HPDE6-E6E7 (cell line): Measurements from ENCODE around the gene IL18BP.

Source experiments
- DNase-seq: peaks from one replicate; pipeline ENCODE4 v3.0.0; 2011; ENCODE audit warnings: missing footprints; ENCODE audit errors: extremely low spot score

IL18BP gene

DNA sequence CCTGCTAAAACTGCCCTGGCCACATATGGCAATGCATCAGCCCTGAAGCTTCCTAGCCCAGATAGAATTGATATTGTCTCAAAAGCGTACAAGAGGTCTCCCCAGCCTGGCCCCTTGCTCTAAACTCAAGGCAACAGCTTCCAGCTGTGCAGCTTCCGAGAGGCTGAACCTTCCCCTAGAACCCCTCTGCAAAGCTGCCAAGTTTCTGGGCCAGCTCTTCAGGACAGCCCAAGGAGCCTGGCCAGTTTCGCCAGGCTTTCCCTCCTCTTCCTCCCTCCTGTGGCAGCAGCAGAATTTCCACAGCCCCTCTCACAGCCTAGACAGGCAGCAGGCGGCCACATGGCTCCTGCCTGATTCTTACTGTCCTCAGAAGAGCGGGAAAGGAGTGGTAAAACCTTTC lies 47.1 kb downstream of the IL18BP start:
- DNase-seq, result no peak

DNA sequence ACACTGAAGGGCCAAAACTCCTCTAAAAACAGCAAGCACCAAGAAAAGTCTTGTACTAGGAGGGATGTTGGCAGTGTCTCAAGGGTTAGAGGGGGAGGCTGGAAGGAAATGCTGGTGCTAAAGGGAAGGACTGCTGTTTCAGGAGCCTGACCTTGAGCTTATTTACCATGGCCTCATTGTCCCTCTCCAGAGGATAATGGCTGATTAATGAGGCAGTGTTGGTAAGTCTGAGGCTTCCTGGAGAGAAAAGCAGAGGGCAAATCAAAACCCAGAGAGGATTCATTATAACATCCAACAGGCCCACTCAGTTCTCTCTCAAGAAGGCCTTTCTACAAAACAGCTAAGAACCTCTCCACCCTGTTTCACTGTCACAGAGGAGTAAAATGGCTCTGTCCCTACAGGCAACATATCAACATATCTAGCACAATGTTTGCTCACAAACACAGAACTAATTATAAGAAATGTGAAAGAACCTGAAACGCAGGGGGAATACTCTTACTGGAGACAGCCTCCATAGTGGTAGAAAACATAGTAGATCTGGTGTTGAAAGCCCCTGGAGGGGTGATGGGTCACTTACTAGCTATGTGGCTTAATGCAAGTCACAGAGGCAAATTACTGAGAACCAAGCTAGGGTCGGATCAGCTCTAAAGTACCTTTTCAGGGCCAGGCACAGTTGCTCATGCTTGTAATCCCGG lies 50.2 kb downstream of the IL18BP start:
- no peak for DNase-seq
